A673 (cell line): ENCODE measurements around the gene CRY1. TPM values are rescaled to one million over a fixed set of nuclear protein-coding genes. Genes with fewer than 3 reads are reported as not detected.

Experiments
- BruUV-seq: library from RNA; stranded (reverse); fragments of 400-500 nt; replicated peaks from 2 replicates; lab custom pipeline; 2021; lab: Mats Ljungman, UMichigan
- CTCF ChIA-PET: fragments of 300-600 bp; sonication (Branson Sonifier 250); formaldehyde crosslinking; loops from one replicate; lab custom pipeline; 2022; ENCODE audit warnings: antibody characterized with exemption; lab: Charles Lee
- POLR2A ChIA-PET: fragments of 300-600 bp; sonication (Branson Sonifier 250); formaldehyde crosslinking; loops from one replicate; lab custom pipeline; 2022; ENCODE audit warnings: antibody characterized with exemption; ENCODE audit not compliant: low non-redundant PET; lab: Charles Lee
- DNase-seq: peaks from one replicate; pipeline ENCODE4 v3.0.0-alpha.2; 2015; ENCODE audit warnings: low spot score
- H3K27ac ChIP-seq: fragments of 200-600 bp; sonication (generic); 2 replicates; pipeline ENCODE4 v1.5.1; 2016; ENCODE audit warnings: mixed run types, low read depth, mild to moderate bottlenecking, mixed read lengths, antibody characterized with exemption, low read length; ENCODE audit not compliant: poor library complexity, severe bottlenecking
- H3K27me3 ChIP-seq: fragments of 200-600 bp; sonication (generic); replicated peaks from 2 replicates; pipeline ENCODE4 v1.6.1; 2017; ENCODE audit warnings: mixed run types, low read depth, mild to moderate bottlenecking, mixed read lengths, antibody characterized with exemption, low read length; ENCODE audit not compliant: insufficient read depth, poor library complexity
- H3K36me3 ChIP-seq: fragments of 200-600 bp; sonication (generic); 2 replicates; pipeline ENCODE4 v1.6.1; 2016; ENCODE audit warnings: mixed run types, mild to moderate bottlenecking, mixed read lengths, antibody characterized with exemption, low read length; ENCODE audit not compliant: insufficient read depth, poor library complexity, severe bottlenecking
- H3K4me1 ChIP-seq: fragments of 200-600 bp; sonication (generic); 2 replicates; pipeline ENCODE4 v1.6.1; 2017; ENCODE audit warnings: mixed run types, mild to moderate bottlenecking, mixed read lengths, antibody characterized with exemption, low read length; ENCODE audit not compliant: insufficient read depth, poor library complexity, severe bottlenecking
- H3K4me3 ChIP-seq: fragments of 200-600 bp; sonication (generic); 2 replicates; pipeline ENCODE4 v1.5.1; 2016; ENCODE audit warnings: low read depth, mixed run types, mild to moderate bottlenecking, mixed read lengths, low read length; ENCODE audit not compliant: poor library complexity, severe bottlenecking
- H3K9me3 ChIP-seq: fragments of 200-600 bp; sonication (generic); 2 replicates; pipeline ENCODE4 v1.6.1; 2016; ENCODE audit warnings: mixed run types, low read depth, mild to moderate bottlenecking, mixed read lengths, antibody characterized with exemption, low read length; ENCODE audit not compliant: poor library complexity, severe bottlenecking
- CTCF ChIP-seq: fragments of 300-800, 200-600 bp; sonication (generic); conservative IDR thresholded peaks from 2 replicates; pipeline ENCODE4 v1.5.1; 2017; ENCODE audit warnings: low read depth, mild to moderate bottlenecking, antibody characterized with exemption, low read length, moderate library complexity, mixed read lengths
- EZH2 ChIP-seq: fragments of 200-600 bp; sonication (generic); IDR thresholded peaks from 2 replicates; pipeline ENCODE4 v1.6.1; 2017; ENCODE audit warnings: borderline replicate concordance, low read depth, mild to moderate bottlenecking, mixed read lengths, antibody characterized with exemption, low read length; ENCODE audit not compliant: poor library complexity, severe bottlenecking
- intact Hi-C: fragments of 100-400 bp; cut with micrococcal nuclease; formaldehyde crosslinking; loops from one replicate; pipeline ENCODE4 v1.10.0; 2022; ENCODE audit not compliant: unreplicated experiment
- total RNA-seq: library from RNA; stranded (reverse); gene quantifications from 2 replicates; pipeline ENCODE4 v1.2.3, GENCODE V29; 2021

The CRY1 gene
- total RNA-seq, 1 experiment from 2014 or later = 41.0 TPM

DNA sequence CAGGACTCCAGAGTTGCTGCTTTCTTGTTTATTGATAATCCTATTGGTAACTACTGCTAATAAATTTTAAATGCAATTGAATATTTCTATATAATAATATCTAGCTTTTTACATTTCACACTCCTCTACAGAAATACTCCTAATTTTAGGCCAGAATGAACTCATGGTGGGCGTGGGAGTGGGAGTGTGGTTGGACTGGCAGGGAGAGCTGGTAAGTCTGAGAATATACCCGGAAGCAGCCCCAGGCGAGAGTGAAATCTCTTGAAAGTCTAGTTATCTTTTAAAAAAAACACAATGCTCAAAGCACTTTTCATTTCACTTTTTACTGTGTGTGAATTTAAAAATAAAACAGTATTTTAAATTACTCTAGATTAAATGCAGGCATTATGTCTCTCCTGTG lies 132.9 kb downstream of the CRY1 start:
- H3K27ac ChIP-seq = no peak overlapping the region
- peaks cover 6% of the 10 kb centered on the region for H3K4me1 ChIP-seq
- H3K9me3 ChIP-seq = no peaks in the 10 kb centered on the region
- H3K27me3 ChIP-seq = no peaks in the 10 kb centered on the region
- intact Hi-C loops = no loop called here
- TF ChIP-seq CTCF (no peak), EZH2 (no peak)
- ChIA-PET CTCF (no interaction called here), POLR2A (no interaction called here)
- no peak for DNase-seq
- no peaks in the 10 kb centered on the region for H3K36me3 ChIP-seq
- no peak overlapping the region for H3K4me3 ChIP-seq
- BruUV-seq = no TSS peak

DNA sequence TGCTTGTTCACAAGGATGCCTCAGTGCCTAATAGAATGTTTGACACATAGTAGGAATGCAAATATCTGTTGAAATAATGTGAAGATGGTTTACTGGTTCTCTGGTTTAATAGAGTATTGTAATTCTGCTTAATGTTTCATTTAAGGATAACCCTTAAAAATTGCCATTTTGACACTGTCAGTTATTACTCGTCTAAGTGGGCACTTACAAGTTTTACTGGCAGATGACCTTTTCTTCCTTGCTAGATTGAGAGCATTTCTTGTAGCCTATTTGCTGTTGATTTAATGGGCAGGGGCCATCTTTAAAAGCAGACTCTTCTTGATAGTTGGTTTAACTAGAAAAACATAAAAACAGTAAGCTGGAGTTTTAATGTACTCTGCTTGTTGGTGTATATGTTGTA lies 135.8 kb downstream of the CRY1 start:
- Histone ChIP-seq H3K36me3 (no peaks in the 10 kb centered on the region), H3K27ac (peak overlapping the region; percentile 92), H3K4me3 (peak overlapping the region; percentile 62), H3K27me3 (no peaks in the 10 kb centered on the region), H3K9me3 (no peaks in the 10 kb centered on the region), H3K4me1 (peaks cover 6% of the 10 kb centered on the region)
- ChIA-PET POLR2A (no interaction called here), CTCF (no interaction called here)
- BruUV-seq = no TSS peak
- TF ChIP-seq CTCF = no peak
- TF ChIP-seq EZH2 = no peak
- intact Hi-C loops = no loop called here
- DNase-seq = peak; percentile 23

GRCh38 chr12:106956048-106956578 lies 137.2 kb downstream of the CRY1 start:
- peak overlapping the region; percentile 92 for H3K27ac ChIP-seq
- H3K27me3 ChIP-seq = no peaks in the 10 kb centered on the region
- peaks cover 6% of the 10 kb centered on the region for H3K4me1 ChIP-seq
- ChIA-PET CTCF (interaction anchor here (0.6 kb wide), 1 partner anchor 125 kb away, joined by 5 read pairs; no protein-coding TSS in a partner anchor), POLR2A (interaction anchor here (0.6 to 0.9 kb wide), 2 partner anchors 463 to 1849 kb away, joined by 3 to 5 read pairs; partner anchors contain the start of gene WASHC4)
- peak; percentile 58 for DNase-seq
- peak overlapping the region; percentile 62 for H3K4me3 ChIP-seq
- TF ChIP-seq CTCF = no peak
- TF ChIP-seq EZH2 = no peak
- no peaks in the 10 kb centered on the region for H3K9me3 ChIP-seq
- BruUV-seq = no TSS peak
- H3K36me3 ChIP-seq = no peaks in the 10 kb centered on the region
- intact Hi-C loops = no loop called here
